A673 (cell line): ENCODE results near the gene MED22. TPM values are rescaled to one million over a fixed set of nuclear protein-coding genes. Genes with fewer than 3 reads are reported as not detected.

Experiments used
- BruUV-seq: library from RNA; stranded (reverse); fragments of 400-500 nt; replicated peaks from 2 replicates; lab custom pipeline; 2021; lab: Mats Ljungman, UMichigan
- CTCF ChIA-PET: fragments of 300-600 bp; sonication (Branson Sonifier 250); formaldehyde crosslinking; loops from one replicate; lab custom pipeline; 2022; ENCODE audit warnings: antibody characterized with exemption; lab: Charles Lee
- POLR2A ChIA-PET: fragments of 300-600 bp; sonication (Branson Sonifier 250); formaldehyde crosslinking; loops from one replicate; lab custom pipeline; 2022; ENCODE audit warnings: antibody characterized with exemption; ENCODE audit not compliant: low non-redundant PET; lab: Charles Lee
- DNase-seq: peaks from one replicate; pipeline ENCODE4 v3.0.0-alpha.2; 2015; ENCODE audit warnings: low spot score
- H3K27ac ChIP-seq: fragments of 200-600 bp; sonication (generic); 2 replicates; pipeline ENCODE4 v1.5.1; 2016; ENCODE audit warnings: mixed run types, low read depth, mild to moderate bottlenecking, mixed read lengths, antibody characterized with exemption, low read length; ENCODE audit not compliant: poor library complexity, severe bottlenecking
- H3K27me3 ChIP-seq: fragments of 200-600 bp; sonication (generic); replicated peaks from 2 replicates; pipeline ENCODE4 v1.6.1; 2017; ENCODE audit warnings: mixed run types, low read depth, mild to moderate bottlenecking, mixed read lengths, antibody characterized with exemption, low read length; ENCODE audit not compliant: insufficient read depth, poor library complexity
- H3K36me3 ChIP-seq: fragments of 200-600 bp; sonication (generic); 2 replicates; pipeline ENCODE4 v1.6.1; 2016; ENCODE audit warnings: mixed run types, mild to moderate bottlenecking, mixed read lengths, antibody characterized with exemption, low read length; ENCODE audit not compliant: insufficient read depth, poor library complexity, severe bottlenecking
- H3K4me1 ChIP-seq: fragments of 200-600 bp; sonication (generic); 2 replicates; pipeline ENCODE4 v1.6.1; 2017; ENCODE audit warnings: mixed run types, mild to moderate bottlenecking, mixed read lengths, antibody characterized with exemption, low read length; ENCODE audit not compliant: insufficient read depth, poor library complexity, severe bottlenecking
- H3K4me3 ChIP-seq: fragments of 200-600 bp; sonication (generic); 2 replicates; pipeline ENCODE4 v1.5.1; 2016; ENCODE audit warnings: low read depth, mixed run types, mild to moderate bottlenecking, mixed read lengths, low read length; ENCODE audit not compliant: poor library complexity, severe bottlenecking
- H3K9me3 ChIP-seq: fragments of 200-600 bp; sonication (generic); 2 replicates; pipeline ENCODE4 v1.6.1; 2016; ENCODE audit warnings: mixed run types, low read depth, mild to moderate bottlenecking, mixed read lengths, antibody characterized with exemption, low read length; ENCODE audit not compliant: poor library complexity, severe bottlenecking
- EZH2 ChIP-seq: fragments of 200-600 bp; sonication (generic); IDR thresholded peaks from 2 replicates; pipeline ENCODE4 v1.6.1; 2017; ENCODE audit warnings: borderline replicate concordance, low read depth, mild to moderate bottlenecking, mixed read lengths, antibody characterized with exemption, low read length; ENCODE audit not compliant: poor library complexity, severe bottlenecking
- intact Hi-C: fragments of 100-400 bp; cut with micrococcal nuclease; formaldehyde crosslinking; loops from one replicate; pipeline ENCODE4 v1.10.0; 2022; ENCODE audit not compliant: unreplicated experiment
- total RNA-seq: library from RNA; stranded (reverse); gene quantifications from 2 replicates; pipeline ENCODE4 v1.2.3, GENCODE V29; 2021
- TF ChIP-seq, protein P1 (sequence below): fragments of 300-800, 200-600 bp; sonication (generic); conservative IDR thresholded peaks from 2 replicates; pipeline ENCODE4 v1.5.1; 2017; ENCODE audit warnings: low read depth, mild to moderate bottlenecking, antibody characterized with exemption, low read length, moderate library complexity, mixed read lengths

Gene MED22
- total RNA-seq, 1 experiment from 2014 or later: 46.2 TPM

DNA sequence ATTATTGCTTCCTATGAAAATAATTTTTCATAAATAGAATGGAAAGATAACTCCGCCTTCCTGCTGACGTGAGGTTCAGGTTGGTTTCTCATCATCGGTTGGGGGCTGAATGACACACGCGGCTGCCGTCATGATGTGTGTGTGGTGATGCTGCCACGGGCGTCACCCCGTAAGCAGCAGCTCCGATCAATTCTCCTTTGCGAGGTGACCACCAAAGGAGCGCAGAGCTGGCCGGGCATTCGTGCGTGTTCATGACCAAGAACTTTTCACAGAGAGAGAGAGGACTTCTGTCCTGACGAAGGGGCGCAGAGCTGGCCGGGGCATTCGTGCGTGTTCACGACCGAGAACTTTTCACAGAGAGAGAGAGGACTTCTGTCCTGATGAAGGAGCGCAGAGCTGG is 42.2 kb downstream of the MED22 start:
- no peak overlapping the region for H3K27ac ChIP-seq
- CTCF ChIA-PET: no interaction called here
- no peaks in the 10 kb centered on the region for H3K9me3 ChIP-seq
- intact Hi-C loops: no loop called here
- POLR2A ChIA-PET: no interaction called here
- no peaks in the 10 kb centered on the region for H3K27me3 ChIP-seq
- no TSS peak for BruUV-seq
- TF ChIP-seq EZH2: no peak
- TF ChIP-seq, protein P1, sequence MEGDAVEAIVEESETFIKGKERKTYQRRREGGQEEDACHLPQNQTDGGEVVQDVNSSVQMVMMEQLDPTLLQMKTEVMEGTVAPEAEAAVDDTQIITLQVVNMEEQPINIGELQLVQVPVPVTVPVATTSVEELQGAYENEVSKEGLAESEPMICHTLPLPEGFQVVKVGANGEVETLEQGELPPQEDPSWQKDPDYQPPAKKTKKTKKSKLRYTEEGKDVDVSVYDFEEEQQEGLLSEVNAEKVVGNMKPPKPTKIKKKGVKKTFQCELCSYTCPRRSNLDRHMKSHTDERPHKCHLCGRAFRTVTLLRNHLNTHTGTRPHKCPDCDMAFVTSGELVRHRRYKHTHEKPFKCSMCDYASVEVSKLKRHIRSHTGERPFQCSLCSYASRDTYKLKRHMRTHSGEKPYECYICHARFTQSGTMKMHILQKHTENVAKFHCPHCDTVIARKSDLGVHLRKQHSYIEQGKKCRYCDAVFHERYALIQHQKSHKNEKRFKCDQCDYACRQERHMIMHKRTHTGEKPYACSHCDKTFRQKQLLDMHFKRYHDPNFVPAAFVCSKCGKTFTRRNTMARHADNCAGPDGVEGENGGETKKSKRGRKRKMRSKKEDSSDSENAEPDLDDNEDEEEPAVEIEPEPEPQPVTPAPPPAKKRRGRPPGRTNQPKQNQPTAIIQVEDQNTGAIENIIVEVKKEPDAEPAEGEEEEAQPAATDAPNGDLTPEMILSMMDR: no peak
- no peaks in the 10 kb centered on the region for H3K36me3 ChIP-seq
- H3K4me1 ChIP-seq: no peaks in the 10 kb centered on the region
- DNase-seq: no peak
- H3K4me3 ChIP-seq: no peak overlapping the region

DNA sequence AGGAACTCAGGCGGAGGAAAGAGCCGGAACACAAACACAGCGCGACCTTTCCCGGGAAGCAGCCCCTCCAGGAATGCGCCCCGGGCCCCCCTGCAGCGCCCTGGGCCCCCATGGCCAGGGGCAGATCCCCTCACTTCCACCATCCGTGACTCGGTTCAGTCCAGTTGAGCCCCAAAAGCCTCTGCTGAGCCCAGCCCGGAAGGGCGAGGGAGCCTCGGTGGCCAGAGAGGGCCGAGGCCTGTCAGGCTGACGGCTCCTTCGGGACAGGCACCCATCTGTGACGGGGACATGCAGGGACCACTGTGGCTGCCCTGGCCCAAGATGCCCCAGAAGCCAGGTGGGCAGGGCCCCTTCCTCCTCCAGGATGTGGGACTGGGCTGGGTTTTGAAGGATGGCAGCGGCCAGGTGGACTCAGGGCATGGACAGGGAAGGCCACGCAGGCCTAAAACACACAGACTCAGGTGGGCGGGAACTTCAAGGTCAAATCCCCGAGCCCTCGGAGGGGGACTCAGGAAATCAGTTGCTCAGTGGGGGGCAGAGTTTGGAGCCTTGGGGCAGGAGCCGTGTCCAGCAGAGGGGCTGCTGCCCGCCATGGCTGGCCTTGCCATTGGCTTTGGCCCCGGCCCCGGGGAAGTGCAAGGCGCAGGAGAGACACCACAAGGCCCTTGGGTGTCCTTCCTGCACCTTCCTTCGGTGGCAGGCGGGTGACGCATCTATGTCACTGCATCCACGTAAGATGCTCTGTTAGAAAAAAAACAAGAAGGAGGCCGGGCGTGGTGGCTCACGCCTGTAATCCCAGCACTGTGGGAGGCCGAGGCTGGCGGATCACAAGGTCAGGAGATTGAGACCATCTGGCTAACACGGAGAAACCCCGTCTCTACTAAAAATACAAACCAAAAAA is 43.2 kb downstream of the MED22 start:
- no peak for DNase-seq
- CTCF ChIA-PET: no interaction called here
- POLR2A ChIA-PET: no interaction called here
- intact Hi-C loops: no loop called here
- no peaks in the 10 kb centered on the region for H3K9me3 ChIP-seq
- TF ChIP-seq EZH2: no peak
- TF ChIP-seq, protein P1: no peak
- H3K27me3 ChIP-seq: peaks cover 2% of the 10 kb centered on the region
- no peak overlapping the region for H3K27ac ChIP-seq
- no peaks in the 10 kb centered on the region for H3K36me3 ChIP-seq
- no peak overlapping the region for H3K4me3 ChIP-seq
- no TSS peak for BruUV-seq
- H3K4me1 ChIP-seq: no peaks in the 10 kb centered on the region

DNA sequence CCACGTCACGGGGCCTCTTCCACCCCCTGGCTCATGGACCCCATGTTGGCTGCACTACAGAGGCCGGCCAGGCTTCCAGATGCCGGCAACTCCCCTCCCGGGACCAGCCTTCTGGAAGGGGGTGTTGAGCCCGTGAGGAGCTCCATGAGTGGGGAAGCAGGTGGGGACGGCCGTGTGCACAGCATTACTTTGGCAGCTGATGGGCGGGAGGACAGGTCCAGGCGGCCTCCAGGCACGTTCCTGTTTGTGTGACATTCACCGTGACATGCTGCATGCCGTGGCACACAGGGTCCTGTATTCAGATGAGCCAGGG is 43.8 kb downstream of the MED22 start:
- intact Hi-C loops: no loop called here
- no peak overlapping the region for H3K4me3 ChIP-seq
- no peaks in the 10 kb centered on the region for H3K9me3 ChIP-seq
- peaks cover 7% of the 10 kb centered on the region for H3K27me3 ChIP-seq
- no peaks in the 10 kb centered on the region for H3K36me3 ChIP-seq
- H3K27ac ChIP-seq: no peak overlapping the region
- BruUV-seq: no TSS peak
- ChIA-PET CTCF (no interaction called here), POLR2A (no interaction called here)
- no peak for DNase-seq
- H3K4me1 ChIP-seq: no peaks in the 10 kb centered on the region
- TF ChIP-seq EZH2: no peak
- TF ChIP-seq, protein P1: no peak
